ENCODE data around the gene SERPINA12. TPM values are rescaled to one million over a fixed set of nuclear protein-coding genes. Genes with fewer than 3 reads are reported as not detected.
"Not testable (repeated sequence)": the region's sequence is repeated elsewhere in the genome, so short reads cannot be mapped to it uniquely, and the experiment has no call there.

The SERPINA12 gene
- total and polyA plus RNA-seq, 2 donors (not counting 1 experiment from before 2014, with no cell fraction given), result not detected

DNA sequence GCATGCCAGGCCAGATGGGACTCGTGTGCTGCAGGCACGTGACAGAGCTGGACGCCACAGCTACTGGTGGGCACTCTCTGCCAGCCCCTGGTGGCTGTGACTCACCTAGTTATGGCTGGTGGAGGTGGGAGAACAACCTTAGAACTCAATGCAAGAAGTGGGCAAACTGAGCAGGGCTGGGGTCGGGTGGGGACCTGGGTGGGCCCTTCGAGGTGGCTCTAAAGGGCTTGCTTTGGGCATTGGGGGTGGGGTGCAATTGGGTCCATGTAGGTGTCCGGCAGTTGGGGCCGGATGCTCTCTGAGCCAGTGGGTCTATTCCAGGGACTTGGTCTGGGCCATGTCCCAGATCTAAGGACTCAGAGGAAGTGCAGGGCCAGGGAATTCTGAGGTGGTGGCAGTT lies 5.1 kb upstream of the SERPINA12 start:
- H3K9ac ChIP-seq (ENCODE audit: insufficient read depth, low read length), result no peak overlapping the region
- H3K27me3 ChIP-seq (ENCODE audit: control insufficient read depth, insufficient read depth, low read length), result no peaks in the 10 kb centered on the region
- H3K4me1 ChIP-seq (ENCODE audit: control insufficient read depth, extremely low read depth, insufficient read depth, low read length), result no peaks in the 10 kb centered on the region
- TF ChIP-seq, protein P1, sequence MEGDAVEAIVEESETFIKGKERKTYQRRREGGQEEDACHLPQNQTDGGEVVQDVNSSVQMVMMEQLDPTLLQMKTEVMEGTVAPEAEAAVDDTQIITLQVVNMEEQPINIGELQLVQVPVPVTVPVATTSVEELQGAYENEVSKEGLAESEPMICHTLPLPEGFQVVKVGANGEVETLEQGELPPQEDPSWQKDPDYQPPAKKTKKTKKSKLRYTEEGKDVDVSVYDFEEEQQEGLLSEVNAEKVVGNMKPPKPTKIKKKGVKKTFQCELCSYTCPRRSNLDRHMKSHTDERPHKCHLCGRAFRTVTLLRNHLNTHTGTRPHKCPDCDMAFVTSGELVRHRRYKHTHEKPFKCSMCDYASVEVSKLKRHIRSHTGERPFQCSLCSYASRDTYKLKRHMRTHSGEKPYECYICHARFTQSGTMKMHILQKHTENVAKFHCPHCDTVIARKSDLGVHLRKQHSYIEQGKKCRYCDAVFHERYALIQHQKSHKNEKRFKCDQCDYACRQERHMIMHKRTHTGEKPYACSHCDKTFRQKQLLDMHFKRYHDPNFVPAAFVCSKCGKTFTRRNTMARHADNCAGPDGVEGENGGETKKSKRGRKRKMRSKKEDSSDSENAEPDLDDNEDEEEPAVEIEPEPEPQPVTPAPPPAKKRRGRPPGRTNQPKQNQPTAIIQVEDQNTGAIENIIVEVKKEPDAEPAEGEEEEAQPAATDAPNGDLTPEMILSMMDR (conservative IDR thresholded peaks at IDR 0.05 in 1 of 2, IDR thresholded peaks at IDR 0.05 in 1 of 2; ENCODE audit: low read depth in 1 of 2, low read length in 2 of 2), result no peak
- no peak for TF ChIP-seq EZH2 (IDR thresholded peaks at IDR 0.05; ENCODE audit: low read length, missing control alignments)
- H3K4me2 ChIP-seq (ENCODE audit: extremely low read depth, insufficient read depth, low read length), result no peak overlapping the region
- no peak overlapping the region for H3K27ac ChIP-seq (ENCODE audit: insufficient read depth, low read length)
- no peaks in the 10 kb centered on the region for H3K79me2 ChIP-seq (ENCODE audit: control insufficient read depth, insufficient read depth, low read length)
- DNase-seq (ENCODE audit: low read depth in 2 of 2), result no peak
- no peaks in the 10 kb centered on the region for H4K20me1 ChIP-seq (ENCODE audit: control insufficient read depth, extremely low read depth, insufficient read depth, low read length)
- H2AFZ ChIP-seq (ENCODE audit: low read length), result no peak overlapping the region
- H3K36me3 ChIP-seq (ENCODE audit: control insufficient read depth, insufficient read depth, low read length), result no peaks in the 10 kb centered on the region
- H3K4me3 ChIP-seq (replicated peaks in 1 of 4; ENCODE audit: control extremely low read depth in 1 of 4, insufficient read depth in 1 of 4, low read depth in 3 of 4, low read length in 4 of 4), result no peak overlapping the region
- no peaks in the 10 kb centered on the region for H3K9me3 ChIP-seq (ENCODE audit: control insufficient read depth, insufficient read depth, low read depth, low read length)

DNA sequence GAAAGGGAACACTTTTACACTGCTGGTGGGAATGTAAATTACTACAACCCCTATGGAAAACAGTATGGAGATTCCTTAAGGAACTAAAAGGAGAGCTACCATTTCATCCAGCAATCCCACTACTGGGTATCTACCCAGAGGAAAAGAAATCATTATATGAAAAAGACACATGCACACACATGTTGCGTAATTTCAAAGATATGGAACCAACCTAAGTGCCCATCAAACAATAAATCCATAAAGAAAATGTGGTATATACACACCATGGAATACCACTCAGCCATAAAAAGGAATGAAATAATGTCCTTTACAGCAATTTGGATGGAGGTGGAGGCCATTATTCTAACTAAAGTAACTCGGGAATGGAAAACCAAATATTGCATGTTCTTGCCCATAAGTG lies 1.2 kb upstream of the SERPINA12 start:
- H3K4me2 ChIP-seq (ENCODE audit: extremely low read depth, insufficient read depth, low read length); H3K27me3 ChIP-seq (ENCODE audit: control insufficient read depth, insufficient read depth, low read length); DNase-seq (ENCODE audit: low read depth in 2 of 2); H4K20me1 ChIP-seq (ENCODE audit: control insufficient read depth, extremely low read depth, insufficient read depth, low read length); H3K9ac ChIP-seq (ENCODE audit: insufficient read depth, low read length); H3K79me2 ChIP-seq (ENCODE audit: control insufficient read depth, insufficient read depth, low read length); H3K27ac ChIP-seq (ENCODE audit: insufficient read depth, low read length); H2AFZ ChIP-seq (ENCODE audit: low read length); H3K9me3 ChIP-seq (ENCODE audit: control insufficient read depth, insufficient read depth, low read depth, low read length); H3K36me3 ChIP-seq (ENCODE audit: control insufficient read depth, insufficient read depth, low read length); H3K4me1 ChIP-seq (ENCODE audit: control insufficient read depth, extremely low read depth, insufficient read depth, low read length); H3K4me3 ChIP-seq (replicated peaks in 1 of 4; ENCODE audit: control extremely low read depth in 1 of 4, insufficient read depth in 1 of 4, low read depth in 3 of 4, low read length in 4 of 4): not testable (repeated sequence)

DNA sequence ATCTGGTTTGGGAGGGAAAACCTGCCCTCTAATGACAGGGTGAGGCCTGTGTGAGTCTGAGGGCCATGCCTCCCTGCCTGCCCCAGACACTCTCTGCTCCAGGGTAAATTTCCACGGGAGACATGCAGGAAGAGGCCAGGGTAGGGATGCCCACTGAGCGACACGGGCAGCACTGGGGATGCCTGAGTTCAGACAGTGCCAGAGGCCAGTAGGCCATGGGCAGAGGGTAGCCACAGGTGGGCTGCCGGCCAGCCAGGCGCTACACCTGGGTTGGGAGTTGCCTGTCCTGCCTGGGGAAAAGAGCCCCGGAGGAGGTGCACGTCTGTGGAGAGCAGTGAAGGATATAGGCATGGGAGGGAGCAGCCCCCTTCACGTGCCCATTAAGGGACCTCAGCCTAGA lies 3.6 kb downstream of the SERPINA12 start:
- Histone ChIP-seq H3K9me3 (ENCODE audit: control insufficient read depth, insufficient read depth, low read depth, low read length) (no peaks in the 10 kb centered on the region), H3K4me1 (ENCODE audit: control insufficient read depth, extremely low read depth, insufficient read depth, low read length) (no peaks in the 10 kb centered on the region), H3K36me3 (ENCODE audit: control insufficient read depth, insufficient read depth, low read length) (no peaks in the 10 kb centered on the region), H3K9ac (ENCODE audit: insufficient read depth, low read length) (no peak overlapping the region), H3K79me2 (ENCODE audit: control insufficient read depth, insufficient read depth, low read length) (no peaks in the 10 kb centered on the region), H3K27me3 (ENCODE audit: control insufficient read depth, insufficient read depth, low read length) (no peaks in the 10 kb centered on the region), H3K4me2 (ENCODE audit: extremely low read depth, insufficient read depth, low read length) (no peak overlapping the region), H4K20me1 (ENCODE audit: control insufficient read depth, extremely low read depth, insufficient read depth, low read length) (no peaks in the 10 kb centered on the region), H3K27ac (ENCODE audit: insufficient read depth, low read length) (no peak overlapping the region), H3K4me3 (replicated peaks in 1 of 4; ENCODE audit: control extremely low read depth in 1 of 4, insufficient read depth in 1 of 4, low read depth in 3 of 4, low read length in 4 of 4) (no peak overlapping the region), H2AFZ (ENCODE audit: low read length) (no peak overlapping the region)
- no peak for DNase-seq (ENCODE audit: low read depth in 2 of 2)
- no peak for TF ChIP-seq EZH2 (IDR thresholded peaks at IDR 0.05; ENCODE audit: low read length, missing control alignments)
- TF ChIP-seq, protein P1 (conservative IDR thresholded peaks at IDR 0.05 in 1 of 2, IDR thresholded peaks at IDR 0.05 in 1 of 2; ENCODE audit: low read depth in 1 of 2, low read length in 2 of 2), result no peak
